A375 (cell line): ENCODE measurements around the gene ILRUN. TPM values are rescaled to one million over a fixed set of nuclear protein-coding genes. Genes with fewer than 3 reads are reported as not detected.

ENCODE experiments used
- small RNA-seq: library from RNA; depleted of rRNA; stranded (forward); fragments of <200 nt; gene quantifications from one replicate; pipeline ENCODE3, GENCODE V24; 2014
- total RNA-seq: library from RNA; depleted of rRNA; stranded (reverse); fragments of >200 nt; shearing (Covaris generic); gene quantifications from 2 replicates; pipeline ENCODE4 v1.2.3, GENCODE V29; 2014; rRNA removed

The ILRUN gene
- total RNA-seq: 15.4 and 15.7 TPM in 2 replicates

DNA sequence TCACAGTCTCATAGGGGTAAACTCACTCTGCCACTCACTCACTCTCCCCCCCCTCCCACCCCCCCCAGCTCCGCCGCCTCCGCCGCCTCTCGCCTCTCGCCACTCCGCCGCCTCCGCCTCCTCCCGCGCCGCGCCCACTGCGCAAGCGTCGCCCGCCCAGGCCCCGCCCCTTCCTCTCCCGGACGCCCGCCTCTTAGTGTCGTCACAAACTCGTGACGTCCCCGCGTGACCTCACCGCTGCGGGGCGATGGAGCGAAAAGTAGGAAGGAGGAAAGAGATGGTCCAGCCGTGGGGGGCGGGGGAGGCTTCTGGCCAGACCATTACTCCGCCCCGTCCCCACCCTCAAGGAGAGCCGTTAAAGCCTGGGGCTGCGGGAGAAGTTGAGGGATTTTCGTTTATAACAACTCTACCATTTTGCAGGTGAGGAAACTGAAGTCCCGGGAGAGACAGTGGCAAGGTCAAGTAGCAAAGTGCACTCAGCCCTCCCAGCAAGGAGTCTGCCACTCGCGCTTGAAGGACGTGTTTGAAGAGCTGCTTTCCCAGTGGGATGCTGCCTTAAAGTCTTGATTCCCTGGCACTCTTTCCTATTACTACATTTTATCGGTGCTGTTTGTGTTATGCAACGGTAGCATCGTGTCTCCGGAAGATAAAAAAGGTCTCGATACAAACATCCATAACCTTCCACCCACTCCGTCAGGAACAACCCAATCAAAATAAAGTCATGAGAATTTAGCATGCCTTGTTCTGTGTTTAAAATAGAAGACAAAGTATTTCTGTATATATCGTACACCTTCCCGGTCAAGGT is at the start of gene ILRUN:
TSS of gene ILRUN (minus strand) at position 29 of the 805 bp plus-strand sequence. CDS start 164 bp downstream, outside the sequence.

Small RNAs within 50 kb of the gene (small RNA-seq; reads per million reads assigned to genes)
- gene RN7SL200P: not detected

Other genes with a start within 250 kb of the ILRUN start
- 0.04 and 0.05 TPM in 2 replicates for gene PACSIN1, start 230.7 kb downstream of the ILRUN start, total RNA-seq
- 0.19 TPM in 1 of 2 replicates, not detected in the other for gene SPDEF, start 140.4 kb downstream of the ILRUN start, total RNA-seq
- 100 and 135 TPM in 2 replicates for gene SNRPC, start 60.7 kb upstream of the ILRUN start, total RNA-seq
- 9.7 and 13.0 TPM in 2 replicates for gene BLTP3A, start 95.3 kb upstream of the ILRUN start, total RNA-seq
- gene TAF11, start 191.3 kb upstream of the ILRUN start, total RNA-seq: 16.0 and 18.4 TPM in 2 replicates
- 7.3 and 7.4 TPM in 2 replicates for gene ANKS1A, start 192.5 kb upstream of the ILRUN start, total RNA-seq